Measurements from ENCODE around the gene TSLP. TPM values are rescaled to one million over a fixed set of nuclear protein-coding genes. Genes with fewer than 3 reads are reported as not detected.

The TSLP gene
- polyA plus RNA-seq, 3 donors, result 0.06 to 4.5 (median 1.5) TPM

Other genes starting within 250 kb of the TSLP start
- 1 to 10 TPM; 3.5 to 7.9 (median 7.1) TPM for gene WDR36, start 20.6 kb downstream of the TSLP start, polyA plus RNA-seq
- under 1 TPM in 2 of 3 donors, not detected in 1; 0.17 to 0.43 TPM for gene CAMK4, start 152.7 kb downstream of the TSLP start, polyA plus RNA-seq

Measured in adipose tissue (tissue), 3 donors.